ENCODE measurements around the gene CPB1. TPM values are rescaled to one million over a fixed set of nuclear protein-coding genes. Genes with fewer than 3 reads are reported as not detected.
A peak's percentile ranks its signal among the peaks of the same experiment; 100 is the strongest.

The CPB1 gene
- total RNA-seq, 1 donor from 2014 or later: 16.5 TPM

DNA sequence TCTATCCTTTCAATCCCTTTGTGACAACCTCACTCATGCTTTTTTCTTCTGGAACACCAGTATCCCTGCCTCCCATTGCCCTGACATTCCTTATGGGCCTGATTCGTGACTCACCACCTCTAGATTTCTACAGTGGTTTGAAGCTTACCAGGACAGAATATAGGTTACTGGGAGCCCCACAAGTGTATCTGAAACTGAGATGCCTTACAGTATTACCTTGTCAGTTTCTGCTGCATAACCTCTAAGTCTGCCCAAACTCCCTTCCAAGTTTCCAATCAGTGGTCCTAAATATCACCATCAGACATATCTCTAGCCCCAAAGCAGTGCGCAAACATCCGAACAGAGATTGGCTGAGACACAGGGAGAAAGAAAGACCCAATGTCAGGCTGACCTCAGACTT is 5.6 kb downstream of the CPB1 start:
- no peak for DNase-seq (ENCODE audit: low spot score)

DNA sequence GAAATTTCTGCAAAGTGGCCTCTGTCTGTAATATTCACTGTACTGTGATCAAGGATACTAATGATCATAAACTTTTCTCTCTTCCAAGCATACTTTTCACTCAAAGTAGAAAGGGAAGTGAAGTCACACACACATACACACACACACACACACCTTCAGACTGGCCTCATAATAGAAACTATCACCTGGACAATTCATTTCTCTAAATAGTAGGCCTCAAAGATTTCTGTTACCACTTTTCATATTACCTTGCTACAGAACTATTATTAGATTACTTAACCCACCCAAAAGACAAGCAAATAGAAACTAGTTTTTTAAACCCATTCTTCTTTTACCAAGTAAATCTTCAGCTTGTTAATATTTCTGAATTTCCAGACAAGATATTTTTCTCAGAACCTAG is 12.2 kb downstream of the CPB1 start:
- DNase-seq (ENCODE audit: low spot score): no peak

DNA sequence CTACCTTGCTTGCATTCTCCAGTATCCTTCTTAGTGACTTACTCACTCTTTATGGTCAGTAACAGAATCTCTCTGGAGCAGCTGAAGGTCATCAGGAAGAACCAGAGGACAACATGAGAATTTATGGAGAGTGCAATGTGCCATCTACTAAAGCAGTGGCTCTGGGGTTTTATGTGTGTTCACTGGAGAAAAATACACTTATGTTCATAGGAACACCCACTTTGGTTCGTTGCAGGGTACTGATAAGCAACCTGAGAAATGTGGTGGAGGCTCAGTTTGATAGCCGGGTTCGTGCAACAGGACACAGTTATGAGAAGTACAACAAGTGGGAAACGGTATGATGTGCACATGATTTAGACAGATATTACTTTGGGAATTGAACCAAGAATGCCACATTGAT is 12.8 kb downstream of the CPB1 start:
- DNase-seq (ENCODE audit: low spot score): no peak

DNA sequence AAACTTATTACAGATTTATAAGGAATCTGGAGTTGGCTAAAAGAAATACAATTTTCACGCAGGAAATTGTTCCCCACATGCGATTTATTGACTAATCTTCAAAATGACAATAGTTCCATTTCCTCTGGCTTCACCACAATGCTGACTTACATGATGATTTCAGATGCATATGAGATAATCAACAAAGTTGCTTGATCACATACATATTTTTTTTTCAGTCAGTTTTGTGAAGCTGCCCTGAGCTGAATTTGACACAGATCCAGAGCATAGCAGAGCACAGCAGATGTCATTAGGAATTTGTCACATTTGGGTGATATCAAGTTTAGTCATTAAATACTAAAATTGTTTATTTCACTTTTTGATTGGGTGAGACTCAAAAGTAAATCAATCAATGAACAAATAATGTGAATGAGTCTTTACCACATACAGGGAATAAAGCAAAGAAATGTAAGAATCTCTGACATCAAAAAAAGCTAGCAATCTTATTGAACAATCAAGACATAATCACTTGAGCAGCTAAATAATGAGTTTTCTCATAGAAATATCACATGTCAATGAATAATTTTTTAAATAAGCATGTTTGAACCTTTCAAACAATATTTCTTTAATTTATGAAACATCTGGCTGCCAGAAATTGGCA is 18.3 kb downstream of the CPB1 start:
- DNase-seq (ENCODE audit: low spot score): no peak

DNA sequence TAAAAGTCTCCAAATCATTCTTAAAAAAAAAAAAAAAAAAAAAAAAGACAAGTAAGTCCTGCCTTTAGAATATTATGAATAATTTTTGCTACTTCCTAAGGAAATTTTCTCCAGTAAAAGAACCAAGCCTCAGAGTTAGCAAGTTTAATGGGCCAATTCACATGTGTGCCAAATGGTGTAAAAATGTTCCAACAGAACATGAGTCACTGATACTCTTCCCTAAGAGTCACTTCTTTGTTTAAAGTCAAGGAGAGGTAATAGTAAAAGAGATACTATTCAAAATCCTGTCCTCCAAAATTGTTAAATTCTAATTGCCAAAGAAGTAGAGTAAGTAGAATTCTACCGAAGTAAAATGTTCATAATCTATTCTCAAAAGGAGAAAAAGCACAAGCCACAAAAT is 19.7 kb downstream of the CPB1 start:
- no peak for DNase-seq (ENCODE audit: low spot score)

DNA sequence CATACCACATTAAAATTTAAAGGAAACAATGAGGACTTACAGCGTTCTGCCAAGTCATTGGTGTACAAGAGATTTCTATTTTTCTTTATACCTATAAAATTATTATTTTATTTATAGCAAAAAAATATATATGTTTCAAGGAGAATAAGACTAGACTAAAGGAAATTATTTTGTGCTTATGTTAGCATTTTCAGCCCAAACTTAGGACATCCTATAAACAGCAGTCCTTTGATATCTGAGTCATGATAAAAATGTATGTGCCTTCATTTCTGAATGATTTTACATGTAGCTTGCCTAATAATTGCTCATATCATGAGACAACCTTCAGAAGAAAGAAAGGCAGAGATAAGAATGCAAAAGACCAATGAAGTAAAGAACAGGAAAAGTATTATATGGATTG is 20.8 kb downstream of the CPB1 start:
- DNase-seq (ENCODE audit: low spot score): no peak

DNA sequence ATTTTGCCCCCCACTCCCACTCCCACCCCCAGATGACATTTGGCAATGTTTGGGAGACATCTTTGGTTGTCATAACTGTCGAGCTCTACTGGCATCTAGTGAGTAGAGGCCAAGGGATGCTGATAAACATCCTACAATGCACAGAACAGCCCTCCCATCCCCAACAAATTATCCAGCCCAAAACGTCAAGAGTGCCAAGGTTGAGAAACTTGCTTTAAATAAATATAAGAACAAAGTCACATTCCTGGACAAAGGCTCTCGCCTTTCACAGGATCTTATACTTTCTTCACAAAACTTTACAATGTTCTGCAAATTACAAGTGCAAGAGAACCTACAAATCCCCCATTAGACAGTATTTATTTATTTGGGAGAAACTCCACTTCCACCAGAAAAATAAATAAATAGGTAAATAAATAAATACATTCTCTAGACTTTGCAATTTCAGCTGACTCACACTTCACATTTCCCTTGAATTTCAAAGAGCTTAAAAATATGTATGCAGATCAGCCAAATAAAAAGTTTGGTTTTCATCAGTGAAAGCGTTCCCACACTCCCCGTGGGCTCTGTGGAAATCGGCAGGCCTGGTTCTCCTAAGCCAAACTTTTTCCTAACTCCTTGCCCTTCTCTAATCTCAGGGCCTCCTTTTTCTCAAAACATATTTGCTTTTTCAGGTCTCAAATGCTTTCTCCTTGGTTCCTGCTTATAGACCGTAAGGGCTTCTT is 24.8 kb downstream of the CPB1 start:
- no peak for DNase-seq (ENCODE audit: low spot score)

DNA sequence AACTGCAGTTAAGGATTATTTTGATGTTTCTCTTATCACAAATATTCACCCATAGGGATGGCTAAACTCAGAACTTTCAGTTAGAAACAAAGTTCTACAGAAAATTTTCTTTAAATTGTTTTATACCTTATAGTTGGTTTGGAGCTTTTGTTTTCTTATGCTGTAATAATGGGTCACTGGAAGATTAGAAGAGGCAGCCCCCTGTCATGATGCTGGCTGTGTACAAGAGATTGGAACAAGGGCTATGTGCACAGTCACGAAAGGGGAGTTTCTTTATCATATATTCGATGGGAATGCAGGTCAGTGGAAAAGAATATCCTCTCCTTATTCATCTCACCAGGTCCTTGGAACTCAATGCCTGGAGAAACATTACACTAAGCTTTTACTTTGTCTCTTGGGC is 25.5 kb downstream of the CPB1 start:
- no peak for DNase-seq (ENCODE audit: low spot score)

DNA sequence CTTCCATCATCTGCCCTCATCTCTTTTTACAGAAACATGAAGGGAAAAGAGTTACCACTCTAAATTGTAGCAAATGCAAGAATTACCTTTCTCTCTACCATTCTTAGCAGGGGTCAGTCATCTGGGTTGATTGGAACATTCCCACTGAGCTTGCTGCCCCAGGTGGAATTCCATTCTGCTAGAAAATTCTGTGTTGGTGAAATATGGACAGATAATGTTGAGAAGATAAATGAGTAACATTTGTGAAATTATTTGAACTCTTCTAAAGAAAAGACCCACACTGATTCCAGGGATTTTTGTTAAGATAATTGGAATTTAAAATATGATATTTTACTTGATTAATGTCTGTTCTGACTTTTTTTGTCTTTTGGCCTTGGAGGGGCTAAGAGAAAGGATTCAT is 26.4 kb downstream of the CPB1 start:
- DNase-seq (ENCODE audit: low spot score): no peak

DNA sequence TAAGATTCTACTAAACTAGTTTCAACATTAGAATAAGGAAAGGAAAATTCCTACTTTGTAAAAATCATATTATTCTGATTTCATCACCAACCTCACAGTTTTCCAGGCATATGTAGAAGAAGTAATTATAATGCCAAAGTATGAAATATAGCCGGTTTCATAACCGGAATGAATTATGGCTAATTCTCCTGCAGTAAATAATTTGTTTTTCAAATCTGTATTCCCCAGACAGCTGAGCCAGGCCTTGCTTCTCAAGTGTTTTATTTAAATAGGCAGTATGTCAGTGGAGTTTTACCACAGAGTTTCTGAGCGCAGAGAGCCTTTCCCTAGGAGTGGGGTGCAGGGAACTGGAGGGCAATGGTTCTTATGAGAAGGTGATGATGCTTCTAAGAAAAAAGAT is 28.8 kb downstream of the CPB1 start:
- no peak for DNase-seq (ENCODE audit: low spot score)

DNA sequence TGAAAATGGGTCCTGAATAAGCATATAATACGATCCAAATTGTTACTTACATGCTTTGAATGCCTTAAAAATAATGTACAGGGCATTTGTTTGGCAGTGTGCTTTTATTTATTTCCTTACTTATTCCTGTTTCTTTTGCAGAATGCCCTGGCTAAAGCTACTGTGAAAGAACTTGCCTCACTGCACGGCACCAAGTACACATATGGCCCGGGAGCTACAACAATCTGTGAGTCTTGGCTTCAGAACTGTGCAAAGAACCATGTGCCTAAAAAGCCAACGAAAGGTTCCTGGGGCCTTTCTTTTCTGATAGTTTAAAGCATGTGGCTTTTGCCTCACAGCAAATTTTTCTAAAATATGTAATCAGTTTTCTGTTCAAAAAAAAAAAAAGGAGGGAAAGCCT is 29.7 kb downstream of the CPB1 start:
- no peak for DNase-seq (ENCODE audit: low spot score)

DNA sequence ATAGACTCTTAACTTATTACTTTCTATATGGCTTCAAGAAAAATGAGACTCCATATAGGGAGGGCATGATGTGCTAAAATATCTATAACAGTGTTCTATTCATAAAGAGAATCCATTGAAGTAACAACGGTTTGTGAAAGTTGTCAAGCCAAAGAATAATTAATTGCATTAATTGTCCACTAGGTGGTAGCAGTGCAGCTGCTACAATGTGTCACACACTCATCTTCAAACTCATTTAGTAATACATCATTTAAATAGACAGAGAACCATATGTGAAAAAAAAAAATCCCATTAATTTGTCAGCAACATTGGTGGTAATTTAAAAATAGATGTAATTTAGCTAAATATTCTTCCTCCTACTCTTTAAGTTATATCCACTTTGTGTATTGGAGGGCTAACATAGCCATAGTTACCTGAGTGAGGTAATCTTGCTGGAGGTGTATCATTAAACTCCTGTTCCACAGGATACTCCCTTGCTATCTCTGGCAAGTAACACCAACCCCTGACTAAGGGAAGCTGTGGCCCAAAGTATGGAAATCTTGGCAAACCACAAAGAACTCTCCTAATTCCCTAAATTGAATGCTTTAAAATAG is 33.8 kb downstream of the CPB1 start:
- no peak for DNase-seq (ENCODE audit: low spot score)

DNA sequence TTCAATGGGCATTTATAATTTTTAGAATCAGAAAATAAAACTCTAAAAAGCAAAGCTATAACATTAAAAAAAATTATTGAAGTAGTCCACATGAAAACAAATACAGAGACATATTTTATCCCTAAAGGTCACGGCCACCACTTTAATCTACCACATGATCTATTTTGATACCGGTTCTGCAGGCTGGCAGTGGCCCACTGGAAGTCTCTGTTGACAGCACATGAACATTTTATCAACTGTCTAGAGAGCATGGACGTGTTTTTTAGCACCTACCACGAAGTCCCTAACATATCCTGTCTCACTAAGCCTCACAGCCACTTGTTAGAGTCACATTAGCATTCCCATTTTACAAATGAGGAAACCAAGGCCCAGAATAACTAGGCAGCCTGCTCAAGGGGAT is 35.7 kb downstream of the CPB1 start:
- DNase-seq (ENCODE audit: low spot score): no peak

DNA sequence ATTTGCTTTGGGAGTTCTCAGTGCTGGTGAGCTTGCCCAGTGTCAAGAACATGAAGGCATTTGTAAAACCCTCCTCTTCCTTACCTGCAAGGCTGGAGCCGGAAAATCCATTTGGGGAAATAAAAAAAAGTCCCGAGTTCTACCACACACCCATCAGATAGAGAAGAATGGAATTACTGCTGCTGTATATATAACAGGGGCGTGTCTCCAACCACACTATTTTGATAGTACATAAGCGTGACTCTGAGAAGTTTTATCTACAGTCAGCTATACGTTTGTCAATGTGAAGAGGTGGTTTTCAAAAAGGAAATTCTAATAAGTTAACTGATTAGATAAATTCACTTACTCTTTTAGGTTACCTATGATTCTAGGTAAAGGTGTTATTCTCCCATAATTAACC is 36.2 kb downstream of the CPB1 start:
- DNase-seq (ENCODE audit: low spot score): no peak

DNA sequence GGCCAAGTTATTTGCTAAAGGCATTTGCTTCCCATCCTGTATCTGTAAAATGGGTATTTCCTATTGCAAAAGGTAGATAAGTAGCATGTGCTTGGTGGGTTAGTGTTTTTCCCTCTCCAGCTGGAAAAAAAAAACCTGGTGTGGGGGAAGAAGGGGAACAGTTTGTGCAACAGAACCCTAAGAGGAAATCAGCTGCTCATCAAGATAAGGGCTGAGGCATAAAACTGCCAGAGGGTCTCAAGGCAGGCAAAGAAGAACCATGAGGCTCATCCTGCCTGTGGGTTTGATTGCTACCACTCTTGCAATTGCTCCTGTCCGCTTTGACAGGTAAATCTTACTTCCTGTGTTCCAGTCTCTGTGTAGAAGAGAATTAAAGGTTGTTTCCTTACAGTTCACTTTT is 37.4 kb downstream of the CPB1 start, which contains the start of gene CPA3:
TSS of gene CPA3 (plus strand) at position 248 of the 400 bp plus-strand sequence. CDS start at position 260, 12 bp downstream.
- no peak for DNase-seq (ENCODE audit: low spot score)

DNA sequence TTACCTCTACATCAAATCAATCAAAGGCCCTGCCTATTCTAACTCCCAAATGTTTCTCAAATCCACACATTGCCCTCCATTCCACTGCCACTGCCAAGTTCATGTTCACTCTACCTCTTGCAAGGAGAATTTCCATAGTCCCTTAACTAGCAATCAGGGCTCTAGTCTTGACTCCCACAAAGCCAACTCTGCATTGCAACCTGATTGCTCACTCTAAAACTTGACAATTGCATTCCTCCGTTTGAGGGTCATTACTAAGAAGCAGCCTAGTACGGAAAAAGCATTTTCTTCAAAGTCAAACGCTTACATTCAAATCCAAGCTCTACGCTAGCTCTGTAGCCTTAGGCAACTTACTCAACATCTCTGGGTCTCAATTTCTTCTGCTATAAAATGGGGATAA is 38.6 kb downstream of the CPB1 start:
- DNase-seq (ENCODE audit: low spot score): no peak

DNA sequence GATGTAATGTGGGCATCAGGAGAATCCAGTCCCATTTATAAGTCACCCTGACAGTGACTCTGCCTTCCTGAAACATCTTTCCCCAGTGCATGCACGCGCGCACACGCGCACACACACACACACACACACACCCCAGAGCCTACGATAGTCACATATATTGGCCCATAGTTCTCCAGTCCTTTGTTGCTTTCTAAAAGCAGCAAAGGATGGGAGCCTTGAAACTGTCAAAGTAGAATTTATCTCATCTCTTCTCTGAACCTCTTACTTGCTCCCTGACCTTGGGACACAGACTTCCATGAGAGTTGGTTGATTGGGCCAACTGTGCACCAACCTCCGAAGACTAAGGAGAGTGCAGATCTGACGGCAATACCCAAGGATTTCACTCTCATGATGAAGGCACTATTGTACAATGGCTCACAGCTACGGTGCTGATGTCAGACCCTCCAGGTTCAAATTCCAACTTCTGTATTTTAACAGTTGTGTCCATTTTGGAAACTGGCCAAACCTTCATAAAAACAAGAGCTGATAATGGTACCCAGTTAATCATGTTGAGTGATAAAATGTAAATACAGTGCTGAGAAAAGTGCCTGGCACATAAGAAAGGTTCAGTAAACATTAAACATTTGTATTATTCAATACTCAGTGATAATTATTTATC is 45.8 kb downstream of the CPB1 start:
- DNase-seq (ENCODE audit: low spot score): peak; percentile 23

DNA sequence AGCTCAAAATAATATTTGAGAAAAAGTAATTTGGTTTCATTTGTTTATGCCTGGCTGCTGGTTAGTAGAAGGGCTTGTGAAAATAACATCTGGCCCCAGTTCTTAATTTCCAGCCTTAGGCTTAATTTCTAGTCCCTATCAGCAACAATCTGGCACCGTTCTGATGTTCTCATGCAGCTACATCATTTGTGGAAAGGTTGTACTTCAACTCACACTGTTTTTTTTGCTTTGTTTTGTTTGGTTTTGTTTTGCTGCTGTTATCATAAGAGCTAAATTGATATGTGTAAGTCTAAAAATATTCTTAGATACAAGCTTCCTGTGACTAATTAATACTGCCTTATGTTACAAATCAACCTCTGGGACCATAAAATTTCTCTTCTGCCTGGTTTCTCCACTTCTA is 46.4 kb downstream of the CPB1 start:
- DNase-seq (ENCODE audit: low spot score): no peak

DNA sequence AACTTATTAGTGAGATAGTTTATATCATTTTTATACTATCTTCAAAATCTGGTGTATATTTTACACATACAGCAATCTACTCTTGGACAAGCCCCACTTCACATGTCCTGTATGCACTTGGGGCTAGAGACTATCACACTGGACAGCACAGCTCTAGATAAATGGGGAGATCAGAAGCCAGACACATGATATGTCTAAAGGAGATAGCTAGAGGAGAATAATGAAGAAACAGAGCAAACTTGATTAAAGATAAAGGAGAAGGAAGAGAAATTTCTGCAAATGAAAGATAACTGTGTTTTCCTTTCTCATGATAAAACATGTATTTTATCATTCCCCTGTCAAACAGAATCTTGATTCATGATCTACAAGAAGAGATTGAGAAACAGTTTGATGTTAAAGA is 50.5 kb downstream of the CPB1 start:
- DNase-seq (ENCODE audit: low spot score): no peak

DNA sequence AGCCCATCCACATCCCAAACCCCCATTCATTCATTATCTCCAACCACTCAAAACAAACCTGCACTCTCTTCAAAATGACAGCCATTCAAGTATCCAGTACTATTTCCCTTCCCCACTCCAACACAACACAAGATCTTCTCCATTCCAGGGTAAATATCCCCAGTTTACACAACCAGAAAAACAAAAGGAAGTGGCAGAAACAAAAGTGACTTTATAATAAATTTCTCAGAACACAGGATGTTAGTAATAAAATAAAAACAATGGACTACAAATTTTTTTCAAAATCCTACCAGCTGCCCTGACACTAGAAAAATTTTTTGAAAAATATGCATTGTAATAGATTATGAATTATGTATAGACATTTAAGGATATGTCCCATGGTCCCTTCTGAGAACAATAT is 51.6 kb downstream of the CPB1 start:
- DNase-seq (ENCODE audit: low spot score): no peak

DNA sequence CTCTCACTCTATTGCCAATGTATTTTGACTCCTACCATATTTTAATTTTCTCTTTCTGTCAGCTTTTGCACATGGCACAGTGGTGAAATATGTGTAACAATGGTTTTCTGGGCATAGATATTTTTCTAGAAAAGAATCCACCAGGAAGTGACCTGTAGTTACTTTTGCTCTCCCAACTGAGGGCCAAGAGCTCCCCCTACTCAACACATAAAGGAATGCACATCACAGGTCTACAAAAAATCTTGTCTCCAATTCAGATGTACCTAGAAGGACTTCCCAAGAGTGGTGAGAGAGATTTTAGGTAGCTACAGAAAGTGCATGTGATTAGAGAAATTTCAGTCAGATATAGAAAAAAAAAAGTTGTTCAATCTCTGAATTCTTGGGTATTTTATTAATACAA is 53.1 kb downstream of the CPB1 start:
- no peak for DNase-seq (ENCODE audit: low spot score)

DNA sequence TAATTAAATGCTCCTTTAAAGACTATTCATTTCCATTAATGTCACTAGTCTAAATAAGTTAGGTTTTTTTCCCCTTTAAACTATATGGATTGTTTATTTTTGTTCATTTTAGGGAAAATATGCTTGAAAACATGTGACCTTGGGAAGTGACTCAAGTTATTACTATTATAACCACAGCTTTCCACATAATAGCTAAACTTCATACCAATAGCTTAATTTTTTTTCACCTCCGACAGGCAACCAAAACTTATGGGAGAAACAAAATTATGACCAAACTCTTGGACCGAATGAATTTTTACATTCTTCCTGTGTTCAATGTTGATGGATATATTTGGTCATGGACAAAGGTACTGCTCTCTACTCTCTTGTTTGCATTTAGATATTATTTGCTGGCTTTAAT is 53.7 kb downstream of the CPB1 start:
- no peak for DNase-seq (ENCODE audit: low spot score)

DNA sequence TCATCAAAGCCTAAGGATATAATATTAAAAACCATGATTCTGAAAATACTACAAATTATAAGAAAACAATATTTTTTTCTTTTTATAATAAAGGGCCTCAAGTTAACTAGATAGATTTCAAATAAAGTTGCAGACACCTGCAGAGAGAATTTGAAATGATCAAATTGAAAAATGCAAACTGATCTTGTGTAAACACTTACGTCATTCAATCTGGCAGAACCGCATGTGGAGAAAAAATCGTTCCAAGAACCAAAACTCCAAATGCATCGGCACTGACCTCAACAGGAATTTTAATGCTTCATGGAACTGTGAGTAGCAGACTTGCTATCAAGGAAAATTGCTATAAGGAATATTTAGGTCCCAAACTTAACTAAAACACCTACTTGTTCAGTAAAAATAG is 54.7 kb downstream of the CPB1 start:
- no peak for DNase-seq (ENCODE audit: low spot score)
